Measurements from ENCODE around the gene APOBEC2.

APOBEC2 gene

DNA sequence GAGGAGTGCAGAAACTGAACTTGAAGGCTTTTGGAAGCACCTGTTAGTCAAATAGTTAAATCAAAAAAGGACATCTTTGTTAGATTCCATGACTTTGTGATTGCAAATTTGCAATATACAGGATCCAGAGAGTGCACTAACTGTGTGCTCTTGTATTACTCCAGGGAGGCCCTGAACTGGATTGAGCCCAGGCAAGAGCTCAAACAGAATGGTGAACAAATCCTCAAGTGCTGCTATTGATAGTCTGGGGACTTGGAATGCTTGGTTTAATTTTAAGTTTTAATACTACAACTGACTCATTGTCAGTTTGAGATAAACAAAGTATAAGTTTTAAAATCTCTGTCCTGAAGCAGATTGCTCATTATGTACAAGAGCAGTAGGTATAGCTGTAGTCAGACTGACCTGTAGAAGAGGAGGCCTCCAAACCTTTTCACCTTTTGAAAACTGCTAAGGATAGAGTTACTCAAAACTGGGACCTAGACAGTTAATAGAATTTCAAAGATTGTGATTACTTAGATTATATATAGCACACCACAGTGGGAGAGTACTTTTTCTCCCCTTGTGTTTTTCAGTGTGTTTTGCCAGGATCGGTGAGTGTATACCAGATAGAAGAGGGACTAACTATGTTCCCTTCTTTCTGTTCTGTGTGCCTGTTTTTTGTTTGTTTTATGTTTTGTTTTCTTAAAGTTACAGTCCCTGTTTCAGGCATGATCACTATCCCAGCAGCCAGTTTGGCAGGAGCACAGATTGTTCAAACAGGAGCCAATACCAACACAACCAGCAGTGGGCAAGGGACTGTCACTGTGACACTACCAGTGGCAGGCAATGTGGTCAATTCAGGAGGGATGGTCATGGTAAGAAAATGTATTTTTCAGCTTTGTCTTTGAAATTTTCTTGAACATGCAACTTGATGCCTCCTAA is 38.1 kb downstream of the APOBEC2 start:
- no peak for ATAC-seq

GRCh38 chr6:41092421-41093140 is 39.6 kb downstream of the APOBEC2 start:
- ATAC-seq: no peak

GRCh38 chr6:41093729-41094128 is 40.7 kb downstream of the APOBEC2 start:
- ATAC-seq: no peak

- ATAC-seq: no peak
These were observed 44.6 kb downstream of the APOBEC2 start for GRCh38 chr6:41097467-41098090.

DNA sequence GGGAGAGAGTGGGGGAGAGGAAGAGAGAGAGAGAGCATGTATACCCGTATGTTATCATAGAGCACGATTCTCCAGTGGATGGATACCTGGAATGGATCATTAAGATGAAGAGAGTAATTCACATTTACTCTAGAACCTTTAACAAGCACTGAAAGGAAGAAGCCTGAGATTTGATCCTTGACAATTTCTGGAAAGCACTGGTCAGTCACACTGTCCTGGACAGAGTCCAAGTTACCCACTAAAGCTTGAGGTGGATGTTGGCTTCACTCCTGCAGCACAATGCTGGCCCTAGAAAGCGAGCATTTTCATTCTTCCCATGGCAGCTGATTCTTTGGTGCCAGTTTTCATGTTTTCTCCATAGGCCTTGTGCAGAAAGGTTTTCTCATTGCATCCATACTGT is 45.4 kb downstream of the APOBEC2 start:
- ATAC-seq: no peak

- ATAC-seq: peak in 1 of 2 donors; percentile 73
These were observed 47.9 kb downstream of the APOBEC2 start for GRCh38 chr6:41100871-41101287.

DNA sequence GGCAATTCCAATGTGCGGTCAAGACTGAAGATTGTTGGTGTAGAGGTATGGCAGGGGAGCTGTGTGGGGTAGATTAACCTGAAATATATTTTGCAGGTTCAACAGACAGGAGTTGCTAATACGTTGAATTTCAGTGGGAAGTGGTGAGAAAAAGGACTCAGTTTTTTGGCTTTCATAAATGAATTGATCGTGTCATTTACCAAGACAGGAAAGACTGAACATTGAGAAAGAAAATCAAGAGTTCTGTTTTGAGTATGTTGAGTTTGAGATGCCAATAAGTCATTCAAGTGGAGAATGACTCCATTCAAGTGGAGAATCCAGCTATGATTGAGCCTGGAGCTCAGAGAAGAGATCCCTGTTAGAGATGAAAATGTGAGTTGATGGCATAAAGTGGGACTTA is 50.8 kb downstream of the APOBEC2 start:
- ATAC-seq: no peak

- ATAC-seq: no peak
These were observed 58.0 kb downstream of the APOBEC2 start for GRCh38 chr6:41111017-41111416.
